ENCODE data around the gene COL19A1.
"Not testable (repeated sequence)": the region's sequence is repeated elsewhere in the genome, so short reads cannot be mapped to it uniquely, and the experiment has no call there.

COL19A1 gene

GRCh38 chr6:69866351-69866769 is at the start of gene COL19A1:
Gene COL19A1, plus strand, starts transcription at chr6:69866556. Its CDS starts 13,012 bp downstream, at chr6:69879568.
- no peak for DNase-seq (ENCODE audit: low read depth in 2 of 2)

- DNase-seq (ENCODE audit: low read depth in 2 of 2), result no peak
Measured at GRCh38 chr6:69816569-69816968, 49.8 kb upstream of the COL19A1 start.

- no peak for DNase-seq (ENCODE audit: low read depth in 2 of 2)
Measured at GRCh38 chr6:69817358-69817757, 49.0 kb upstream of the COL19A1 start.

DNA sequence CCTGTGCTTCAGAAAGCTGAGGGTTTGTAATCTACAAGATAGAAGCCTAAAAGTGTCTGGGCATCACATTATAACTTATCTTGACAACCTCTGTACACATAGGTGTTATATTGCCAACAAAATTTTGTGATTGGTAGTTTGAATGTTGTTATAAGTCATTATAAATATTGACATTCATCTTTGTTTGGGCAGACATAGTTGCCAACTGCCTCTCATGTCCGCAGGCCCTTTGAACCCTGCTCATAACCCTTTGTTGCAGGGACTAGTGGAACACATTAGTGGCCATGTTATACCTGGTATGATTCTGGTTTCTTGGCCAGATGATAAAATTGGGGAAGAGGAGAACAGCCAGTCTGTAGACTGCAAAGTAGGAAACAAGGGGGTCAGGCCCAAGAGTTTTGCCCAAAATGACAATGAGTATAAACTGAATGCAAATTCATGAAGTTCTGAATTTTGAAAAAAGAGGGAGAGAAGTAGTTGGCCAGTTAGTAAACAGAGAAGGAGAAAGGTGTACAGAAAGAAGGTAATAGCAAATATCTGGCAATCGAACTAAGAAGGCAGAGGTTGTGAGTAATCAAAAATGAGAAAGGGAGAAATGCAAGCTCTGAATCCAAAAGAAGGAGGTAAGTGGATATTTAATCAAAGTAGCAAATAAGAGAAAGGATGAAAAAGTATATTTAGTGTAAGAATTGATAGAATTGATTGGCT is 48.0 kb upstream of the COL19A1 start:
- DNase-seq (ENCODE audit: low read depth in 2 of 2), result no peak

GRCh38 chr6:69819138-69819537 is 47.2 kb upstream of the COL19A1 start:
- DNase-seq (ENCODE audit: low read depth in 2 of 2), result no peak

- no peak for DNase-seq (ENCODE audit: low read depth in 2 of 2)
Measured at GRCh38 chr6:69820018-69820417, 46.3 kb upstream of the COL19A1 start.

DNA sequence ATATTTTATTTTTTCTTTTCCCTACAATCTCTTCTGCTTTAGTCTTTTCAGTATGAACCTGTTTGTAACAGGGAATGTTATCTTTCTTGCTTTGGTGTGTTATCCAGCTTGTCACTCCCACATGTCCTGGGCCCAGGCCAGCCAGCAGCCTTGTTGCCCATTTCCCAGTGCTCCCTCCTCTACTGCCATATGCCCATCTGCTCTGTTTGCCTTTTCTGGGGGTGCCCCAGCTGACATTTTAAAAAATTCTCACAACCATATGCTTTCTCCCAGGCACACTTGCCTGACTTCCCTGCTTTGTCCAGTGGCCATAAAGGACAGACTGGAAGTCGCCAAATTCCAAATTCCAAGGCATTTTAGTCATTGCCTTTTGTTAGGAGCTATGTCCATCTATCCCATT is 45.9 kb upstream of the COL19A1 start:
- DNase-seq (ENCODE audit: low read depth in 2 of 2), result no peak

DNA sequence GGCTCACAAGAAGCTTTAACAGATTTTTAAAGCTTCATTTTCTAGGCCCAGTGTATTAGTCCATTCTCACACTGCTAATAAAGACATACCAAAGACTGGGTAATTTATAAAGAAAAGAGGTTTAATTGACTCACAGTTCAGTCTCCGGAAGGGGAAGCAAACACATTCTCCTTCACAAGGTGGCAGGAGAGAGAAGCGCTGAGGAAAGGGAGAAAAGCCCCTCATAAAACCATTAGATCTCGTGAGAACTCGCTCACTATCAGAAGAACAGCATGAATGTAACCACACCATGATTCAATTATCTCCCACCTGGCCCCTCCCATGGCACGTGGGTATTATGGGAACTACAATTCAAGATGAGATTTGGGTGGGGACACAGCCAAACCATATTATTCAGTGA is 42.0 kb upstream of the COL19A1 start:
- DNase-seq (ENCODE audit: low read depth in 2 of 2), result not testable (repeated sequence)

DNA sequence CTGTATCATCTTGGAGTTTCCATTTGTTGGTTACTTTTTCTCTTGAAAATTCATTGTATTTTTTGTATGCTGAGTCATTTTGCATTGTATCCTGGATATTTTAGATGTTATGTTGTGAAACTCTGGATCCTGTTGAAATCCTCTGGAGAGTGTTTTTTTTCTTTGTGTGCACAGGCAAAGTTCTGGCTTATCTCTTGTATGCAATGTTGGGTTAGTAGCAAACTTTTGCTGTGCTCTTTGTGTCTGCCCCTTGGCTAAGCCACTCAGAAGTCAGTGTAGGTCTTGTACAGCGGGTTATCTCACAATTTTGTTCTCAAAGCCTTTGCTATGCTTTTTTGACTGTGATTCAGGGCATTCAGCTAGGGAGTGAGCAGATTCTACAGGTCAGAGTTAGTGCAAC is 40.5 kb upstream of the COL19A1 start:
- DNase-seq (ENCODE audit: low read depth in 2 of 2), result no peak

DNA sequence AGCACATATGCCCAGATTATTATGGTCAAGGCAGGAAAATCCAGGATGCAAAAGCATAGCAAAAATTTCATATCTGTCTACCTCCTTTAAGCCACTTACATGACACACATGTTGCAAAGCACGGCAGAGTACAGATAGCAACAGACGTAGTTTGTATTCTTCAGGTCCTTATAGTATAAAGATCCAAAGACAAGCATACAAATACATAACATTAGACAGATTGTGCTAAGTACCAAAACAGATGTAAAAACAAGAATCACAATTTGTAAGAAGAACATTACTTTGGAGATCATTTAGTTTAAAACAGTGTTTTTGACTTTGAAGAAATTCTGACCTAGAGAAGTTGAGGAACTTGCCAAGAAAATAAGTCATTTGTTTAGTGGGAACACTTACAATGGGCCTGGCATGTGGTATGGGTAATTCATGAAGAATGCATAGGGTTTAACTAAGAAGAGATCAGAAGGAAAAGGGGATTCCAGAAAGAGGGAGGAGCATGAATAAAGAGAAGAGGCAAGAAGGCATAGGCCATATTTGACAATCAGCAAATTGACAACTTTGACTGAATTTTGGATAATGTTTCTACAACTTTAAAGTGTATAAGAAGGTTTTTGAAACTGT is 39.0 kb upstream of the COL19A1 start:
- no peak for DNase-seq (ENCODE audit: low read depth in 2 of 2)

DNA sequence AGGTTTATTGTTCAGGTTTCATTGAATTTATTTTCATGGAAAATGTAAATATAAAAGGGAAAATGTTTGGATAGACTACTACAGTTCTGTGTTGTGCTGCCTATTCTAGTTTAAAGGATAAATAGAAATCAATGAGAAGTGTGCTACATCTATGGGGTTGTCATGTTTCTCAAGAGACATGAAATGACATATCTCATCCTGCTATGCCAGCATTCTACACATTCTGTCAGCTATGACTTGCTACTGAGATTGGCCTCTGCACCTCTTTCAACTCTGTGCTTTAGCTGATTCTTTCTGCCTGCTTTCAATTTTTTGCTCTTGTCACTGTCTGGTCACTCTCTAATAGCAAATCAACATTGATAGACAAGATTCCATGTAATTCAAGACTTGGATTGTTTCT is 33.8 kb upstream of the COL19A1 start:
- DNase-seq (ENCODE audit: low read depth in 2 of 2), result no peak

- no peak for DNase-seq (ENCODE audit: low read depth in 2 of 2)
Measured at GRCh38 chr6:69835414-69836179, 30.8 kb upstream of the COL19A1 start.

GRCh38 chr6:69841862-69842261 is 24.5 kb upstream of the COL19A1 start:
- DNase-seq (ENCODE audit: low read depth in 2 of 2), result no peak

DNA sequence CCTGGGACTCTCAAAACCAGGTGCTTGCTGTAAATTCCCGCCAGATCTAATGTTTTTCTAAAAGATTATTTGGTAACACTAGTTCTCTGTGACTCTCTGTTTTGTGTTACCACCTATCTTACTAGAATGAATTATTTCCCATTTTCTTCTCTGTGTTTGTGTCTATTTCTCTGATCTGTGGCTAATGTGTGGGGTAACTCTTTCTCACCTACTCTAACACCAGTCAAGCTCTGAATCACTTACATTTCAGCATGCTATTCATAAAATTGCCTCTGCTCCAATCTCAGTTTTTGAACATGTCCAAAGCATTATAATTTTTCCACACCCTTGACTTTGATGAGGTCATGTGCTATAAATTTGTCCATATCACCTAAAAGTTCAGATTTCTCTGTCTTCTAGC is 23.2 kb upstream of the COL19A1 start:
- DNase-seq (ENCODE audit: low read depth in 2 of 2), result no peak

GRCh38 chr6:69846312-69846711 is 20.0 kb upstream of the COL19A1 start:
- DNase-seq (ENCODE audit: low read depth in 2 of 2), result no peak

GRCh38 chr6:69846770-69847491 is 19.4 kb upstream of the COL19A1 start:
- no peak for DNase-seq (ENCODE audit: low read depth in 2 of 2)

- no peak for DNase-seq (ENCODE audit: low read depth in 2 of 2)
Measured at GRCh38 chr6:69847492-69847788, 18.9 kb upstream of the COL19A1 start.

DNA sequence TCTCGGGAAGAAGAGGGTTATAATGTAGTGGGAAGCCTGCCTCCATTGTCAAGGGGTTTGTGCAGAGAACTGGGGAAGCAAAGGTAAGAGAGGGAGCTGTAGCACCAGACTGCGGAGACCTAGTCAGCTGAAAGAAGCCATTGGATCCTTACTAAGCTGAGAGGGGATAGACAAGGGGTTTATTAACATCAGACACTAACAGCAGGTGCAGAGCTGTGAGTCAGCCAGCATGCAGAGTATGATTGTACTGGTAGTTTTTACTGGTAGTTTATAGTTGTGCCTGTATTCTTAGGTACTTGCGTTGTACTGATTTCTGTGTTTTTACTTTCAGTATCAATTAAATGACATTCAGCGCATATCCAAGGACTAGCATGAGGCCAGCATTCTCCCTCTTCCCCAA is 17.8 kb upstream of the COL19A1 start:
- no peak for DNase-seq (ENCODE audit: low read depth in 2 of 2)

- no peak for DNase-seq (ENCODE audit: low read depth in 2 of 2)
Measured at GRCh38 chr6:69852706-69853105, 13.7 kb upstream of the COL19A1 start.

DNA sequence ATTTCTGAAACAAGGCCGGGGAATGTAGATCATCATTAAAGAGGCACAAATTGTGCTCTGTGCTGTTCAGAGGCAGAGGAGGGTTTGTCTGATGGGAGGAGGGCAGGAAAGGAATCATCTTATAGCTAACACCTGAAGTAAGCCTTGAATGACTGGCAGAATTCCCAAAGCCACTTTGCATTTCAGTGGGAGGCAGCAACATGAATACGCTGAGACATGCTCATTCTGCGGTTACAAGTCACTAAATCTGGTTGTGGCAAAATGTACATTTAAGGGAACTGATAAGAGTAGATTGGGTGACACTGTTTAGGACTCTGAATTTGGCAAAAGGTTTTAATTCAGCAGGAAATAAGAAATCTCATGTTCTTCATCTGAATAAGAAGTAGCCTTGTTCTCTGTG is 4.4 kb upstream of the COL19A1 start:
- no peak for DNase-seq (ENCODE audit: low read depth in 2 of 2)

GRCh38 chr6:69863766-69864165 is 2.6 kb upstream of the COL19A1 start:
- no peak for DNase-seq (ENCODE audit: low read depth in 2 of 2)

DNA sequence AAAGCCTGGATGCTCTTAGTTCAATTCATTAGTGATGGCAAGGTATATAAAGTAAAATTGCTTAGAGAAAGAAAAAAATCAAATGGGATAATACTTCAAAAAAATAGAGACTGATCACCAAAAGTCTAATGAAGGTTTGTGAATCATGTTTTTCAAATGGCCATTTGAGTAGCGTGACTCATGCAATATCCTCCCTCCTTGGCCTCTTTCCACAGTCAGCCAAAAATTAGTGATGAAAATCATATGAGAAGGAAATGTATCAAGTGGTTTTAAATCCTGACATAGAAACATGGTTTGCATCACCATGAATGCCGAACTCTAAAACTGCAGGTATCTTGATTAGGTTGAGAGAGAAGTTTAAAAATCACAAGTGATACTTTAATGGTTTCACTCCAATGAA is 1.2 kb upstream of the COL19A1 start:
- DNase-seq (ENCODE audit: low read depth in 2 of 2), result no peak

Measured in stimulated activated CD4-positive, alpha-beta T cell treated with anti-CD3 and anti-CD28 coated beads, Interleukin-15, amount 100 ng/mL, for 48 hours (primary cell).